KG1 (cell line): ENCODE measurements around the gene HECTD1.
"Not testable (repeated sequence)": the region's sequence is repeated elsewhere in the genome, so short reads cannot be mapped to it uniquely, and the experiment has no call there.

ENCODE experiments used
- DNase-seq: peaks from one replicate; lab custom pipeline; 2025; lab: John Stamatoyannopoulos, UW

HECTD1 gene

DNA sequence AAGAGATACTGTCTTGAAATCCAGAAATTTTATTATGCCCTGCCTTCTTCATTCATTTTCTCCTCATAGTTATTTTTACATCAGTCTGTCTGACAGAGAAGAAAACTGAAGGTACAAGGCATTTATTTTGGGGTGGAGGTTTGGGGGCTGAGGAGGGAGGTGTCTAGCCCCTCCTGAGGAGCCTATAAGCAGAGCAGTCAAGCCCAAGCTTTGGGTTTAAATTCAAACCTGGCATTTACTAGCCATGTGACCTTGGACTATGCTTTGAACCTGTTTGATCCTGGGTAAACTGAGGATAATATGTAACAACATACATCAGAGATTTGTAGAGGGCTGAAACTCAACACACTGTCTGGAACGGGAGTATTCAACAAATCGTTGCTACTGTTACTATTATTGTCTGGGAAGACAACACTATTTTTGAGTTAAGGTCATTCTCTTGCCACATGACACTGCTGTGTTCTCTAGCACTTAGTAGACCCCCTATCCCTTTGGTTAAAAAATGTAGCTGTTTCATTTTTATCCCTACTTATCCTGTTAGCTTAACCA lies 115.4 kb downstream of the HECTD1 start:
- no peak for DNase-seq

DNA sequence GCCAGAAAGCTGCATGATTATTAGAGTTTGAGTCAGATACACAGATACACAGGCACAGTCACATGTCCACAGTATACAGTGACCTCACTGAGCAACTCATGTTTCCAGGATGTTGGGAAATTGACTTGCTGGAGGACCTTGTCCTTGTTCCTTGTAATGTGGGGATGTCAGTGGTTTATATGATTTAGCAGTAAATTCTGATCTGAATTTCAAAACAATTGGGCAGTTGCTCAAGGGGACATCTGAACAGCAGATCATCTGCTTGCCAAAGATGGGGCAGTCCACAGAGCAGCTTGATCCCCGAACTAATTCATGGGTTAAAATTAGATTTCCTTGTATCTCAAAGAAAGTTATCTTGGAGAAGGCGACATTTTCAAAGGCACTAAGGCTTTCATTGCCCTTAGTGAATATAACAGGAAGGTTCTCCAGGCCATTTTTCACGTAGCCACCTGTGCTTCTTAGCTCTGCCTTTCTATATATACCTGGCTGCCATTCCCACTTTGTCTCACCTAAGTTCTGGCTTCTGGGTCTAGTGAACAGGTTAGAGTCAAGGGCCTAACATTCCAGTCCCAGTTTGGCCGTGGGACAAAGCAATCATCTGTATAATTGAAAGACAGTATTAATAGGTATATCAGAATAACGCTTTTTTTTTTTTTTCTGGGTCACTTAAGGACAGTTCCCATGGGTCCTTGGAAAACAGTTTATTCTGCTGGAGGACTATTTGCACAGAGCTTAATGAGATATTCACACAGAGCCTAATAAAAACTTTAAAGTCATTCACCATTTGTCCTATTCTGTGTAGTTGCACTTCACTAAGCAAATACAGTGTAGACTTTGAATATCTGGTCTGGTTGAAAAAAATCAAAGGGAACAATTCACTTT lies 116.5 kb downstream of the HECTD1 start:
- no peak for DNase-seq

DNA sequence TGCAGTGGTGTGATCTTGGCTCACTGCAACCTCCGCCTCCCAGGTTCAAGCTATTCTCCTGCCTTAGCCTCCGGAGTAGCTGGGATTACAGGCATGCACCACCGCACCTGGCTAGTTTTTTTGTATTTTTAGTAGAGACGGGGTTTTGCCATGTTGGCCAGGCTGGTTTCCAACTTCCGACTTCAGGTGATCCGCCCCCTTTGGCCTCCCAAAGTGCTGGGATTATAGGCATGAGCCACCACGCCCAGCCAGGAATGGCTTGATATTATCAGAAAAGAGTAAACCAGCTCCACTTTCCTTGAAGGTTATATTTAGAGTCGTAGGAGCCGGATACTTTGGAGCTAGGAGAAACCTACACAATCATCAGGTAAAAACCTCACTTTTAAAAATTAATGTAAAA lies 121.1 kb downstream of the HECTD1 start:
- DNase-seq = not testable (repeated sequence)

DNA sequence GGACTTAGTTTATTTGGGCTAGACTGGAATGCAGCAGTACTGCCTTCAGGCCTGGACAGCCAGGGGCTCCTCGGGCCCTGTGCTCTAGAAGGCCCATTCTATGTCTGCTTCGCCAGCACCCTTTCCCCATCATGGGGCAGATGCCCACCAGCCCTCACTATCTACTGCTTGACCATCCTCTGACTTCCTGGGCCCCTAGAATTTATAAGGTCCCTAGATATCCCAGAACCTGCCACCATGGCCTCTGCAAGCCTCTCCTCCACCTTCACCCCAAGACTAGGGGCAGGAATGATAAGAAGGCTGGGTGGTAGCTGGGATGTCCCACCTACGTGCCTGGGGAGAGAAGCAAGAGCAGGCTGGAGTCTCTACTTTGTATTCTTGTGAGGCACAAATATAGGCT lies 122.6 kb downstream of the HECTD1 start:
- DNase-seq = no peak

DNA sequence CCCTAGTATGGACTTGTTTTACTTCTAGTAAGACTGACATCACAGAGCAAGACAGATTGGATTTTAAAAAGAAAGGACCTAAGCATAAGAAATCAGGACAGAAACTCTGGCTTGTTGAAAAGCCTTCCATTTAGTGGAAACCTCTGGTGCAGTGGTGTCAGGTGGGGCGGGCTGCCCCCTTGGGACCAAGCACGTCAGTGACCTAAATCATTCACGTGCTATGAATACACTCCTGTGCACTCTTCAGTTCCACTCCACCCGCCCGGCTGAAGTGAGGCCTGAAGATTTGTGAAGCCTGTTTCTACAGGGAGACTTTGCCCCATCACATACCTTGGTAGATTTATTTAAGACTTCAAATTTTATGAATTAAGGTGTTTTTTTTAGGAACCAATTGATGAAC lies 123.2 kb downstream of the HECTD1 start:
- no peak for DNase-seq

DNA sequence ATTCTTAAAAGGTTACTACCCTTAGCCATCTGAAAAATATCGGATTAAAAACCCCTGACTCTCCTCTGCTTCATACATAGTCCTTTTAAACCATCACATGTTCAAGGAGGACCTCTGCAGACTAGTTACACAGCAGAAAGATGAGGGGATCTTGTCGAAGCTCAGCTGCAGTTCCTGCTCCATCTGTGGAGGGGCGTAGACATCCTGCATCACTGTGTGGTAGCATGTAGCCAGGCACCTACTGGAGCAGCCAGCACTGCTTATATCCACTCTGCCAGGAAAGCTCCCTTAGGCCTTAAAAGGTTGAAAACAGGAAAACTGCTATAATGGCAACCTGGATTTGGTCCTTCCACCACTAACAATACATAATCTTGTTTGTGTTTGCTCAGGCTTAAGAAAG lies 123.8 kb downstream of the HECTD1 start:
- DNase-seq = no peak

DNA sequence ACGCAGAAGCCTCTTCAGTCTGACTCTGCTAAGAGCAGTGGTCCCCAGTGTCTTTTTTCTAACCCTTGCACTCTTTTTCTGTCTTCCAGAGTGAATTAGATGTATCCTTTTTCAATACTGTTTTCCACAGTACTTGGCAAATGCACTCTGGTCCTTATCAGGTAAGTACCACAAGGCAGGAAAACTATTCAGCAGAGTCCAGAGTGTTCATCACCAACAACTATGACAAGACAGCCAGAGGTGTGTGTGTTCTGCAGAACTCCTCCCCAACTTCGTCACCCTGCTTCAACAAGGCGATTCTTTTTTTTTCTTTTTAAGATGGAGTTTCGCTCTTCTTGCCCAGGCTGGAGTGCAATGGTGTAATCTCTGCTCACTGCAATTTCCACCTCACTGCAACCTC lies 127.1 kb downstream of the HECTD1 start:
- no peak for DNase-seq

DNA sequence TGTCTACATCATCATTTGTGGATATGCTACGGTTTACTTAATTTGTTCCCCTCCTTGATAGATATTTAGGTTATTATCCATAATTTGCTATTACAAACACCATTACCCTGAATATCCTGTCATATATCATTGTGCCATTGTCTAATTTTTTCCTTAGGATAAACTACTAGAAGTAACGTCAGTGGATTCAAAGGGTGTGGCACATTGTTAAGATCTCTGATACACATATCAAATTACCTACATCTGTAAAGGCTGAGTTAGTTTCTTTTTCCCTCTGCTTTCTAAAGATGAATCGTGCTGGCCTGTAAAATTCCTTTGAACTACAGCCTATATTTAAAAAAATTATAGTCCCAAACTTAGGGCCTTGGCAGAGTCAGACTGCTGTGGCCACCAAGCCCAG lies 127.5 kb downstream of the HECTD1 start:
- no peak for DNase-seq

DNA sequence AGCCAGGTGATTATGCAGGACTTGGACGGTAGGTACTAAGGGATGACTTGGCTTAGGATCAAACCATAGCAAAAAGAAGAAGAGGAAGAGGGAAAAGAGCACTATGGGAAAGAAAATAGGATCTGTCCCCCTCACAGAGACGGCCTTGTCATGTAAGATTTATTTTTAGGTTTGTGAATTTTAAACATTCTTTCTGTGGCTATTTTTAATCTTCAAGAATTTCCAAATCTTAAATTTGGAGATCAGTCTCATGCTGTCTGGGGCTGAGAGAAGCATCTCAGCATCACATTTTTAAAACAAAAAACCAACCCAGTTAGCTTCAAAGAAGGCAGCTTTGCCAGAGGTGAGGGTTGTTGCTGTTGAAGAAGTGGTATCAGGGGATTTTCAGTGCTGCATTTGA lies 128.8 kb downstream of the HECTD1 start:
- DNase-seq = no peak

DNA sequence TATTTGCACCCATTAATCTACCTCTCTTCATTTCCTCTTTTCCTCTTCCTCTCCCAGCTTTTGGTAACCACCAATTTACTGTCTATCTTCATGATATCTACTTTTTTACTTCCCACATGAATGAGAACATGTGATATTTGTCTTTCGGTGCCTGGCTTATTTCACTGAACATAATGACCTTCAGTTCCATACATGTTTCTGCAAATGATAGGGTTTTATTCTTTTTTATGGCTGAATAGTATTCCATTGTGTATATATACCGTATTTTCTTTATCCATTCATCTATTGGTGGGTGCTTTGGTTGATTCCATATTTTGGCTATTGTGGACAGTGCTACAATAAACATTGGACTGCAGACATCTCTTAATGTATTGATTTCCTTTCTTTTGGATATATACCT lies 132.4 kb downstream of the HECTD1 start:
- DNase-seq = no peak

DNA sequence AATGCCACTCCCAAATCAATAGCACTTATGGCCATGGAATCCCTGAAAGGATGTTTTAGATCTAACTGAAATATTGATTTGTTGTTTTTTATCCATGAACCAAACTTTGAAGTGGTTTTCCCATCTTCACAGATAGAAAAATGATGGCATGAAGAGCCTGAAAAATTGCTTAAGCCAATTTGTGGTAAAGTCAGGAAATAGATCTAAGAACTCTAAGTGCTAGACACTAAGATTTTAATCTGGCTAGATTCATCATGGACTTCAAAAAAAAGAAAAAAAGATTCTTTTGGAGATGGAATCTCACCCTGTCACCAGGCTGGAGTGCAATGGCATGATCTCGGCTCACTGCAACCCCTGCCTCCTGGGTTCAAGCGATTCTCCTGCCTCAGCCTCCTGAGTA lies 136.4 kb downstream of the HECTD1 start:
- no peak for DNase-seq

DNA sequence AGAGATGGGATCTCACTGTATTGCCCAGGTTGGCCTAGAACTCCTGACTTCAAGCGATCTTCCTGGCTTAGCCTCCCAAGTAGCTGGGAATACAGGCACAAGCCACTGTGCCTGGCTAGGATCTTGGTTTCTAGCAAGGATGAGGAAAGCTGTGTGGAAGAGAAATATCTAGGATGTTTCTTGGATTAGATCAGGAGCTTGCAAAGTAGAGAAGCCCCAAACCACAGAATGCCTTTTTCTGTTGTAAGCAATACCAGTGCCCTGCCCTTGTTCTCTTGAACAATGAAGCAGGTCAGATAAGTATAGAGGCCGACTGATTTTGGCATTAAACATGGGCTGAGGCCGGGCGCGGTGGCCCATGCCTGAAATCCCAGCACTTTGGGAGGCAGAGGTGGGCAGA lies 137.2 kb downstream of the HECTD1 start:
- DNase-seq = no peak

DNA sequence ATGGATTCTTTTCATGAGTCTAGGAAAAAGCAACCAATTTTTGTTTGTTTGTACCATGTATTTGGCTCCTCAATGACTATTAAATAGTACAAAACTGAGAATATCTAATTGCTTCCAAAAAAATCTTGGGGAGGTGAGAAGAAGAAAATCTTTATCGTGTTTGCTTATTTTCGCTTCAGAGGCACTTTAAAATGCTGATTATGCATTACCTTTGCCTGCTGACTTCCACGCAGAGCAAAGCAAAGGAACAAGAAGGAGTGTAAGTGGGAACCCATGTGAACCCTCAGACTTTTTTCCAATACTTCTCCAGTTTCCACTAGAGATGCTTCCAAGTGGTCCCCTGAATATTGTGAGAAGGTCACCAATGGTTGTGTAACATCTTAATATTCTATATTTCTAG lies 138.2 kb downstream of the HECTD1 start:
- DNase-seq = no peak

DNA sequence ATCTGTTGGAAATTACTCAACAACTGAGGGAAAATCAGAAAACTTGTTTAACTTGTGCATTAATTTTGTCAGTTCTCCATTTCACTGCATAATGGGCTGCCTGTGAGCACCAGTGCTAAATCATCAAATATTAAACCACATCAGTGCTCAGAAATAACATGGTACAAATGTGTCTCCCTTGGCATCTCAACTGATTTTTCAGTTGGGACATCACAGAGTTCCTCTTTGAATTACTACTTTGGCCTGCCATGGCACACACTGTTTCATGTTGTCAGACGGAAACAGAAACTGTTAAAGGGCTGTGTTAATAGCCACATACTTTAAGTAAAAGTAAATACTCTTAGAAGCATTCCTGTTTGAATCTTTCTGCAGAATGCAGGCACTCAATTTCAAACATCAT lies 139.4 kb downstream of the HECTD1 start:
- no peak for DNase-seq

DNA sequence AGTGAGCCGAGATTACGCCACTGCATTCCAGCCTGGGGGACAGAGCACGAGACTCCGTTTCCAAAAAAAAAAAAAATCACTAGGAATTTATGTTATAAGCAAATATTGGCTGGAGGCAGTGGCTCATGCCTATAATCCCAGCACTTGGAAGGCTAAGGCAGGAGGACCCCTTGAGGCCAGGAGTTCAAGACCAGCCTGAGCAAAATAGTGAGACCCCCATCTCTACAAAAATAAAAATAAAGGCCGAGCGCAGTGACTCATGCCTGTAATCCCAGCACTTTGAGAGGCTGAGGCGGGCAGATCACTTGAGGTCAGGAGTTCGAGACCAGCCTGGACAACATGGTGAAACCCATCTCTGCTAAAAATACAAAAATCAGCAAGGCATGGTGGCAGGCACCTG lies 144.7 kb downstream of the HECTD1 start:
- DNase-seq = not testable (repeated sequence)

DNA sequence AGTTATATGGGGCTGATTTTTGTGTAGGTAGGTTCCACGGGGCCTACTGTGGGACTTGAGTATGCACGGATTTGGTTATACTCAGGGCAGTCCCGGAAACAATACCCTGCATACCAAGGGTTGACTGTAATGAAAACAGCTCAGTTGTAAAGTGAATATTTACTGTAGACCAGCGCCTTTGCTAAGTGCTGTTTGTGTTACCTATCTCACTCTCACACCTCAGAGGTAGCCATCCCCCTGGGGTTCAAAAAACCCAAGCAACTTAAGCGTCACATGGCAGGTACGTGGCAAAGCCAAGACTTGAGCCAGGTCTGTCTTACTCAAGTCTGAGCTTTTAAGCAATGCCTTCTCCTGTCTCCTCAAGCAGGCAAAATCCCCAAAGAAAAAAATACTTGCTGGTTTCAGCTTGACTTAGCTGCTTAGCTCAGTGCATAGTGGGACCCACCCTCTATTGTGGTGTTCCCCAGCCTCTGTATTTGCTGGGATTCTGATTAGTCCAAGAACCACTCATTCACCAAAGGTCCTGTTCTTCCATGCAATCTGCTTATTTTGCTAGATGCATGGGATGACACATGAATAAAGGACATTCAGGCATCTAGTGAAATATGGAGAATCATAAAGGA lies 147.2 kb downstream of the HECTD1 start:
- no peak for DNase-seq

DNA sequence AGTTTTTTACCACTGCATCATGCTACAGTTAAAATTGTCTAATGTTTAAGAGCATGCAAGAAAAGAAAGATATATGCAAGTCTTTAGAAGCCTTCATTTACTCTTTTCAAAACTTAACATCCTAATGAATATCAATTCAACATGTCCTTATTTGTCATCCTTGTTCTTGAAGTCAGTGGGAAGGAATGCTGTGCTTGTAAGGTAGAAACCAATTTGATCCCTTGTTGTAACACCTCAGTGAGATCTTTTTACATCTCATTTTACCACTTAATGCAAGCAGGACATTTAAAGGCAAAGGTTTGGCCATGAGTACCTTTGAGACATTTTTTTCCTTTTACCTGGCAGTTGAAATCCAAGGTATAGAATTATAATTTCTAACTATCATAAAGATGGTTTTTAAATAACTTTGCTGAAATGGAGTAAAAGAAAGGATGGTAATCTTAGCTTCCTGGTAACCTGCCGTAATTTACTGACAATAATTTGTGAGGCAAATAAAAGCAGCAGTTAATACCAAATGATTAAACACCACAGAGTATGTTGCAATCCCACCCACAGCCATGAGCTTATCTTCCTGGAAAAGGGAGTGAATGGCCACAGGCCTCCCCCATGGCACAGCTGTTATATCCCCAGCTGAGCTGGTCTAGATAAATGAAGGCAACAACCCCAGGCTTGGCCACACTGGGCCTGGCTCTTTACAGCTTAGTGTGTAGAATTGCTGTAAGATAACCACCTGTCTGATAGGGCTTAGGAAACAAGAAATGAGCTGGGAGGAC lies 148.3 kb downstream of the HECTD1 start:
- DNase-seq = no peak

DNA sequence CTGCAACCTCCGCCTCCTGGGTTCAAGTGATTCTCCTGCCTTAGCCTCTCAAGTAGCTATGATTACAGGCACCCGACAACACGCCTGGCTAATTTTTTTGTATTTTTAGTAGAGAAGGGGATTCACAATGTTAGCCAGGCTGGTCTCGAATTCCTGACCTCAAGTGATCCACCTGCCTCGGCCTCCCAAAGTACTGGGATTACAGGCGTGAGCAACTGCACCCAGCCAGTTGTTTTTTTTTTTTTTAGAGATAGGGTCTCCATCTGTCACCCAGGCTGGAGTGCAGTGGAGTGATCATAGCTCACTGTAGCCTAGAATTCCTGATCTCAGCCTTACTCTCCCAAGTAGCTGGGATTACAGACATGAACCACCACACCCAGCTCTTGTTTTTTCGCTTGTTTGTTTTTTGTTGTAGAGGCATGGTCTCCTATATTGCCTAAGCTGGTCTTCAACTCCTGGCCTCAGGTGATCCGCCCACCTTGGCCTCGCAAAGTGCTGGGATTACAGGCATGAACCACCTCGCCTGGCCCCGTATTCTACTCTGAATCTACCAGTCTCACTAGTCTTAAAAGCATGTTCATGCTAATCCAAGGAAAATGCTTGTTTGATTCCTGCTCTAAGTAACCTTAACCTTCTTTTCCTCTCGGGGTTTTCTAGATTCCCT lies 149.8 kb downstream of the HECTD1 start:
- no peak for DNase-seq

DNA sequence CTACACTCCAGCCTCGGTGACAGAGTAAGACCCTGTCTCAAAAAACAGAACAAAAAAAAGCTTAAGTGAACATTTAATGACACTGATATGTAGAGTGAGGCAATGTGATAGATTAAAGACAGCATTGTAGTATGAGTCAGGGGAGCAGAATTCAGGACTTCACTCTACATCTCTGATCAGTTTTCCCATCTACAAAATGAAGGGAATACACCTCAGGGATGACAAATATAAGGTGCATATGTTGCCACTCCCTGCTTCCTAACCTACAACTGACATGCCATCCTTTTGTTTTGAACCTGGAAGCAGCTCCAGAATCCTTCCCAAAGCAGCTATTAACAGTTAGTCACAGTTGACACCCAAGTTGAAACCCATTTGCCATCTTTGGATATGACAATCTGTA lies 150.6 kb downstream of the HECTD1 start:
- DNase-seq = no peak

DNA sequence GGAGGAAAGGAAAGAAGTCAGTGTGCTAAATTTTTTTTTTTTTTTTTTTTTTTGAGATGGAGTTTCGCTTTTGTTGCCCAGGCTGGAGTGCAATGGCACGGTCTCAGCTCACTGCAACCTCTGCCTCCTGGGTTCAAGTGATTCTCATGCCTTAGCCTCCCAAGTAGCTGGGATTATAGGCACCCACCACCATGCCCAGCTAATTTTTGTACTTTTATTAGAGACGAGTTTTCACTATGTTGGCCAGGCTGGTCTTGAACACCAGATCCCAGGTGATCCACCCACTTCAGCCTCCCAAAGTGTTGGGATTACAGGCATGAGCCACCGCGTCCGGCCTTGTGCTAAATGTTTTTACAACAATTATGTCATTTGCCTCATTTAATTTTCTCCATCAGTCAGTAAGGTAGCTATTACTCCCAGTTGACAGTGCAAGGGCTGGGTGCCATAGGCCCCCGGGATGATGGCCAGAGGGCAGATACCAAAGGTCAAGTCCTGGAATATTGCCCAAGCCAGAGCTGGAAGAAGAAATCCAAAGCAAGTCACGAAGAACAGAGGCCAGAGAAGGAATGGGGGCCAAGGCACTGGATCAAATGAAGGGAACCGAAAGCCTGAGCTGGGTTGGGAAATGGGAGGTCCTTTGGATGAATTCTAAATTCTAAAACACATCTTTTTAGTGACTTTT lies 154.5 kb downstream of the HECTD1 start:
- not testable (repeated sequence) for DNase-seq

DNA sequence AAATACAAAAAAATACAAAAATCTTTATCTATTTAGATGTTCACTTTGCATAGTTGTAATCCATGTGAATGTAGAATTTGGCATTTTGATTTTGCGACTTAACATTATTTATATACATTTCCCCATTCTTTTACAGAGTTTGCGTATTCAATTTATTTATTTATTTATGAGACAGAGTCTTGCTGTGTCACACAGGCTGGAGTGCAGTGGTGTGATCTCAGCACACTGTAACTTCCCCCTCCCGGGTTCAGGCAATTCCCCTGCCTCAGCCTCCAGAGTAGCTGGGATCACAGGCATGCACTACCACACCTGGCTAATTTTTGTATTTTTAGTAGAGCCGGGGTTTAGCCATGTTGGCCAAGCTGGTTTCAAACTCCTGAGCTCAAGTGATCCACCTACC lies 156.1 kb downstream of the HECTD1 start:
- no peak for DNase-seq

DNA sequence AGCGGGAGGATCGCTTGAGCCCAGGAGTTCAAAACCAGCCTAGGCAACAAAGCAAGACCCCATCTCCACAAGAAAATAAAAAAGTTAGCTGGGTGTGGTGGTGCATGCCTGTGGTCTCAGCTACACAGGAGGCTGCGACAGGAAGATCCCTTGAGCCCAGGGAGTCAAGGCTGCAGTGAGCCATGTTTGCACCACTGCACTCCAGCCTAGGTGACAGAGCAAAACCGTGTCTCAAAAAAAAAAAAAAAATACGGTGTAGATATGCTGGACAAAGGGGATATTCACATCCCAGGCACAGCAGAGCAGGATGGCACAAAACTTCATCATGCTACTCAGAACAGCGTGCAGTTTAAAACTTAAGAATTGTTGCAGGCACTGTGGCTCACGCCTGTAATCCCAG lies 156.6 kb downstream of the HECTD1 start:
- no peak for DNase-seq
